ENCODE results near the gene NUP58. TPM values are rescaled to one million over a fixed set of nuclear protein-coding genes. Genes with fewer than 3 reads are reported as not detected.

Gene NUP58, protein sequence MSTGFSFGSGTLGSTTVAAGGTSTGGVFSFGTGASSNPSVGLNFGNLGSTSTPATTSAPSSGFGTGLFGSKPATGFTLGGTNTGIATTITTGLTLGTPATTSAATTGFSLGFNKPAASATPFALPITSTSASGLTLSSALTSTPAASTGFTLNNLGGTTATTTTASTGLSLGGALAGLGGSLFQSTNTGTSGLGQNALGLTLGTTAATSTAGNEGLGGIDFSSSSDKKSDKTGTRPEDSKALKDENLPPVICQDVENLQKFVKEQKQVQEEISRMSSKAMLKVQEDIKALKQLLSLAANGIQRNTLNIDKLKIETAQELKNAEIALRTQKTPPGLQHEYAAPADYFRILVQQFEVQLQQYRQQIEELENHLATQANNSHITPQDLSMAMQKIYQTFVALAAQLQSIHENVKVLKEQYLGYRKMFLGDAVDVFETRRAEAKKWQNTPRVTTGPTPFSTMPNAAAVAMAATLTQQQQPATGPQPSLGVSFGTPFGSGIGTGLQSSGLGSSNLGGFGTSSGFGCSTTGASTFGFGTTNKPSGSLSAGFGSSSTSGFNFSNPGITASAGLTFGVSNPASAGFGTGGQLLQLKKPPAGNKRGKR
- total RNA-seq = 64.7 and 105 TPM in 2 replicates

DNA sequence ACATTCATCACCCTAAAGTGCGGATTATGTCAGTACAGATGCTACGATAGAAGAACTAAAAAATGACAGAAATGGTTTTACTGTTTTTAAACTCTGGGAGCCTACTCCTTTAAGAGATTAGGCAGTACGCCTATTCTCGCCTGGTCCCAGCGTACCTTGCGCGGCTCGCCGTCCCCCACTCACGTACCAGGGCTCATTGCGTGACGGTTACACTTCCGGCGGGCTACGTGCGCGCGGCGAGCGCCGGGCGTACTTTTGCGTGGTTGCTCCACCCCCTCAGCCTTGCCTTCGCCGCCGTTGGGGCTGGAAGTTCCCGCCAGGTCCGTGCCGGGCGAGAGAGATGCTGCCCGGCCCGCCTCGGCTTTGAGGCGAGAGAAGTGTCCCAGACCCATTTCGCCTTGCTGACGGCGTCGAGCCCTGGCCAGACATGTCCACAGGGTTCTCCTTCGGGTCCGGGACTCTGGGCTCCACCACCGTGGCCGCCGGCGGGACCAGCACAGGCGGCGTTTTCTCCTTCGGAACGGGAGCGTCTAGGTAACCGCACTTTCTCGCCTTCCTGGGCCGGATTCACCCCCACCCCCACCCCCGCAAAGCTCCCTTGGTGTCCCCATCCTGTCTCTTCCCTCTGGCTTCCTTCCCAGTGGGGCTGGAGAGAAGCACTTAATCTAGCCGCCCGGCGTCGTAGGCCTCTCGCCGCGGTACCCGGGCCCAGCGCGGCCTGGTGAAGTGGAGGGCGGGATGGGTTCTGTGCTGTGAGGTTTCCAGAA, at the start of gene NUP58:
NUP58 (plus strand) TSS at position 279 of the 767 bp plus-strand sequence; CDS start at position 428, 149 bp downstream.

DNA sequence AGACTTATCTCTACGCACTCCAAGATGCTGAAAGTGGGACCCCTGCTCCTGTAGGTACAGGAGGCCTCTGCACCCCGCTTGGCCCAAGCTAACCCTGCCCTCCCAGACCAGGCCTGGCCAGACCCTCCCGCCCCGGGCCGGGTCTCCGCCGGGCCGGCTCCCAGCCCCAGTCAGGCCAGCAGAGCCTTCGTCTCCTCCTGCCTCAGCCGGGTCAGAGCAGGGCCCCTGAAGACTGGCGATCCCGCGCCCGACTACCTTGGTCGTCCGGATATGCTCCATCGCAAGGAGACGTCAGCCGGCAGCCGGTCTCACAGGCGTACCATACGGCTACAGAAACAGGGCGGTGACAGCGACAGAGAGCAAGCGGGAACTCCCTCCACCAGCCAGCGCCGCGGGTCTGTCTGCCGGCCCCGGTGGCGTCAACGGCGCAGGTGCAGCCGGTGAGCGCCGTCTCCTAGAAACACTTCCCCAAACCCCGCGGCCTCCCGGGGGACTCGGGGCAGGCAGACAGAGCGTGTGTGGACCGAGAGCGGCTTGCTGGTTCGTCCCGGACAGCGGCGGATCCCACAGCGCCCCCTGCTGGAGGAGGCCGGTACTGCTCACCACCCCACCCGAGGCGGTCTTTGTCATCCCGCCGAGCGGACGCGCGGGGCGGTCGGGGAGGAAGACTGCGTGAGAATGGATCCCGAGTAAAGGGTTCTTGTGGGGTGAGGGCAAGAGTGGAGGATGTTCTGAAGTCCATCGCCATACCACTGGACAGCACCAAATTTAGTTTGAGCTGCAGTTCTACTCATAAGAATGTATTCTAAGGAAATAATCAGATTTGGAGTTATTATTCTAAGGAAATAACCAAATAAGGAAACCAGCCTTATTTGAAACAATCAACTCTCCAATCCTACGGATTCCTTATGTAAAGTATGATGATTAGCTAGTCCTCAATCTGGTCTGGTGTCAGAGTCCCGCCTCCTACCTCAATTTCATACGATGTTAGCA, 14.2 kb upstream of the NUP58 start, which contains the start of gene MTMR6:
MTMR6 (minus strand) TSS at position 520 of the 993 bp plus-strand sequence; CDS start at position 279, 241 bp downstream.

DNA sequence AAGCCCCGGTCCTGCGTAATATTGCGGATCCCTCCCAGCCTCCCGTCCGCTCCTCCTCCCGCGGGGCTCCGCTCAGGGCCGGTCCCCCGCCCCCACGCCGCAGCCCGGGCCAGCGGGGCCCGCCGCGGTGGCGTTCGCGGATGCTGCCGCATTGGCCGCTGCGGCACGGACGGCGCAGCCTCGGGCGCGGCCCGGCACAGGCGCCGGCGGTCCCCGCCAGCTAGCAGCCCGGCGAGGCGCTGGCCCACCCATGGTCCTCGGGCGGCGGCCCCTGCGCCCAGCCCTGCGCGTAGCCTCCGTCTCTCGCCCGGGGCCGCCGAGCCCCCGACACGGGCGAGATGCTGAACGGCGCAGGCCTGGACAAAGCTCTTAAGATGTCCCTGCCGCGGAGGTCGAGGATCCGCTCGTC, 70.5 kb downstream of the NUP58 start, which contains the start of gene ATP8A2:
ATP8A2 (plus strand) TSS at position 100 of the 409 bp plus-strand sequence; CDS start at position 339, 239 bp downstream.

Other genes starting within 250 kb of the NUP58 start
- under 0.01 and 0.32 TPM in 2 replicates for gene PABPC3, start 205.5 kb upstream of the NUP58 start, total RNA-seq
- not detected in 2 replicates for gene AMER2, start 129.3 kb upstream of the NUP58 start, total RNA-seq
- gene MTMR6, start 14.1 kb upstream of the NUP58 start, total RNA-seq = 28.8 and 31.5 TPM in 2 replicates
- under 0.01 and 0.05 TPM in 2 replicates for gene ATP8A2, start 70.3 kb downstream of the NUP58 start, total RNA-seq

Data from smooth muscle cell of the umbilical artery (primary cell).